SK-N-MC (cell line): ENCODE data around the gene CEP89.

ENCODE experiments used
- EZH2 ChIP-seq: fragments of 200-600 bp; sonication (generic); IDR thresholded peaks from one replicate; pipeline ENCODE4 v1.6.1; 2017; ENCODE audit warnings: antibody characterized with exemption
- FOXP2 ChIP-seq: optimal IDR thresholded peaks from 2 replicates; pipeline ENCODE3; 2011; ENCODE audit warnings: mild to moderate bottlenecking, moderate library complexity; ENCODE audit not compliant: insufficient read depth; ENCODE audit errors: extremely low read length, control extremely low read depth
- POLR2AphosphoS5 ChIP-seq: IDR thresholded peaks from 2 replicates; pipeline ENCODE4 v1.6.1; 2012; ENCODE audit warnings: mild to moderate bottlenecking, low read depth, low read length, borderline replicate concordance

- TF ChIP-seq POLR2AphosphoS5 (no peak), EZH2 (no peak), FOXP2 (no peak)
Observed at GRCh38 chr19:32869369-32869965, 102.3 kb downstream of the CEP89 start, which contains the start of gene SLC7A9.
